GM21528 (cell line): ENCODE measurements around the gene KMO.

Source experiments
- ATAC-seq: cut with Tn5 transposase; IDR thresholded peaks from one replicate; pipeline ENCODE4 v1.9.1; 2021; ENCODE audit warnings: mild to moderate bottlenecking, moderate library complexity; ENCODE audit not compliant: unreplicated experiment, low FRiP score

KMO gene

DNA sequence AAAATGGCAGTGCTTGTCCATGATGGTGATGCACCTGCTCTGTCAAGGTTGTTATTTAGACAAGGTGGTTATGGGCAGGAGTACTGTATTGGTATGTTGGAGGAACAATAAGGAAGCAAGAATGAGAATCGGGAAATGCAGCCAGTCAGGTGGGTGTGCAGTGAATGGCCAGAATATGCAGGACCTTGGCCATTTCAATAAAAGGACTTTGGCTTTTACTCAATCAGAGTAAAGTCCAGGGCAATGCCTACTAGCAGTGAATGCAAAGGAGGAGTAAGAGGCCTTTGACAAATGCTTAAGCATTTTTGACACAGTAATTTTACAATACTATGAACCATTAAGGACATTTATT, 110.4 kb downstream of the KMO start:
- ATAC-seq = no peak

- ATAC-seq = no peak
Observed at GRCh38 chr1:241644259-241644658, 112.1 kb downstream of the KMO start.

DNA sequence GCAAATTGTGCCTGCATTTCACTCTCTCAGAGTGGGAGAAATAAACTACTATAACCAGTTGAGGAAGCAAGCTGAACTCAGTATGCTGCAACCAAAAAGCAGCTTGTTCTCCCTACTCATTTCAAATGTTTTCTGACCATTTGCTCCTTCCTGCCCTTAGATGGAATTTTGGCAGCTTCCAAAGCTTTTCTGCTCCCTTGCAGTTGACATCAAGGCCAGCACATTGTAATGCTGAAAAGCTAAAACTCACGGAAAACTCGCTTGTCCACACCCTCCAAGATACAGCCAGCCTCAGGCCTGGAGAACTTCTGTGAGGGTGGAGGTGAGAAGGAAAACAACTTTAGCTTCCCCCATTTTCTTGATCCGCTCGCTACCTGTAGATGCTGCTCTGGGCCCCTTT, 113.0 kb downstream of the KMO start:
- no peak for ATAC-seq
